Colonic mucosa (tissue), 4 donors: Measurements from ENCODE around the gene FNBP1. TPM values are rescaled to one million over a fixed set of nuclear protein-coding genes. Genes with fewer than 3 reads are reported as not detected.

Experiments used
- DNase-seq: peaks from one replicate; pipeline ENCODE4 v3.0.0-alpha.2; 2020
- H3K27ac ChIP-seq: fragments of 200-600 bp; one replicate; pipeline ENCODE4 v1.8.0; 2021
- H3K27me3 ChIP-seq: fragments of 200-600 bp; one replicate; pipeline ENCODE4 v1.8.0; 2021
- H3K36me3 ChIP-seq: fragments of 200-600 bp; one replicate; pipeline ENCODE4 v1.8.0; 2021
- H3K4me1 ChIP-seq: fragments of 200-600 bp; one replicate; pipeline ENCODE4 v1.8.0; 2021; ENCODE audit warnings: mild to moderate bottlenecking
- H3K4me3 ChIP-seq: fragments of 200-600 bp; one replicate; pipeline ENCODE4 v1.8.0; 2021
- H3K9ac ChIP-seq, 2 donors: one replicate each; pipeline ENCODE4 v1.7.0; 2013; ENCODE audit warnings: control low read depth in 2 of 2, low read depth in 2 of 2, low read length in 2 of 2
- H3K9me3 ChIP-seq: fragments of 200-600 bp; one replicate; pipeline ENCODE4 v1.8.0; 2021
- intact Hi-C: fragments of 100-400 bp; cut with DNase I; formaldehyde crosslinking; loops from one replicate; pipeline ENCODE4 v1.14.1; 2022
- total RNA-seq, 2 donors: library from RNA; stranded (reverse); fragmentation: NEBNext Ultra II Directional in 1 of 2; extraction: Animal tissue kit (Norgen Biotek cat#: 25700) in 1 of 2; gene quantifications; one replicate each; pipeline ENCODE4 v1.2.1, GENCODE V29; 2021
- TF ChIP-seq, protein P1 (sequence below): fragments of 200-600 bp; IDR thresholded peaks from one replicate; pipeline ENCODE4 v1.8.0; 2022; ENCODE audit warnings: antibody characterized with exemption, mild to moderate bottlenecking
- donor health status: healthy.
- donor health status: DM: no; HTN: no; CAD: no.
- donor health status: DM: no; HTN: no; CAD: no.

FNBP1 gene
- total RNA-seq, 2 donors from 2014 or later = 24.7 to 55.5 TPM

- Histone ChIP-seq H3K9ac (no peak overlapping the region), H3K27me3 (no peaks in the 10 kb centered on the region), H3K27ac (no peak overlapping the region), H3K4me1 (peaks cover 3% of the 10 kb centered on the region), H3K9me3 (no peaks in the 10 kb centered on the region), H3K36me3 (no peaks in the 10 kb centered on the region), H3K4me3 (no peak overlapping the region)
- intact Hi-C loops = loop anchor here (10.0 kb wide), 1 partner anchor 355 kb away; no protein-coding TSS in a partner anchor
- TF ChIP-seq, protein P1, sequence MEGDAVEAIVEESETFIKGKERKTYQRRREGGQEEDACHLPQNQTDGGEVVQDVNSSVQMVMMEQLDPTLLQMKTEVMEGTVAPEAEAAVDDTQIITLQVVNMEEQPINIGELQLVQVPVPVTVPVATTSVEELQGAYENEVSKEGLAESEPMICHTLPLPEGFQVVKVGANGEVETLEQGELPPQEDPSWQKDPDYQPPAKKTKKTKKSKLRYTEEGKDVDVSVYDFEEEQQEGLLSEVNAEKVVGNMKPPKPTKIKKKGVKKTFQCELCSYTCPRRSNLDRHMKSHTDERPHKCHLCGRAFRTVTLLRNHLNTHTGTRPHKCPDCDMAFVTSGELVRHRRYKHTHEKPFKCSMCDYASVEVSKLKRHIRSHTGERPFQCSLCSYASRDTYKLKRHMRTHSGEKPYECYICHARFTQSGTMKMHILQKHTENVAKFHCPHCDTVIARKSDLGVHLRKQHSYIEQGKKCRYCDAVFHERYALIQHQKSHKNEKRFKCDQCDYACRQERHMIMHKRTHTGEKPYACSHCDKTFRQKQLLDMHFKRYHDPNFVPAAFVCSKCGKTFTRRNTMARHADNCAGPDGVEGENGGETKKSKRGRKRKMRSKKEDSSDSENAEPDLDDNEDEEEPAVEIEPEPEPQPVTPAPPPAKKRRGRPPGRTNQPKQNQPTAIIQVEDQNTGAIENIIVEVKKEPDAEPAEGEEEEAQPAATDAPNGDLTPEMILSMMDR = no peak
- DNase-seq = no peak
Observed at GRCh38 chr9:129879991-129880653, 162.9 kb downstream of the FNBP1 start.

GRCh38 chr9:129879103-129879699, 163.8 kb downstream of the FNBP1 start:
- Histone ChIP-seq H3K27ac (no peak overlapping the region), H3K4me1 (no peaks in the 10 kb centered on the region), H3K36me3 (no peaks in the 10 kb centered on the region), H3K27me3 (no peaks in the 10 kb centered on the region), H3K9ac (no peak overlapping the region), H3K9me3 (no peaks in the 10 kb centered on the region), H3K4me3 (no peak overlapping the region)
- DNase-seq = no peak
- TF ChIP-seq, protein P1 = no peak
- intact Hi-C loops = no loop called here

- no peaks in the 10 kb centered on the region for H3K36me3 ChIP-seq
- no peak for DNase-seq
- intact Hi-C loops = no loop called here
Observed at GRCh38 chr9:129878291-129878690, 164.7 kb downstream of the FNBP1 start.

GRCh38 chr9:129876815-129877214, 166.2 kb downstream of the FNBP1 start:
- H3K4me3 ChIP-seq = no peak overlapping the region
- no peak for DNase-seq
- H3K9ac ChIP-seq = no peak overlapping the region
- intact Hi-C loops = no loop called here
- no peak overlapping the region for H3K27ac ChIP-seq
- H3K36me3 ChIP-seq = no peaks in the 10 kb centered on the region
- TF ChIP-seq, protein P1 = no peak
- no peaks in the 10 kb centered on the region for H3K9me3 ChIP-seq
- H3K27me3 ChIP-seq = no peaks in the 10 kb centered on the region
- H3K4me1 ChIP-seq = no peaks in the 10 kb centered on the region

More at GRCh38 chr9:129878291-129878690, 164.7 kb downstream of the FNBP1 start:
- Histone ChIP-seq H3K4me1 (no peaks in the 10 kb centered on the region), H3K9me3 (no peaks in the 10 kb centered on the region), H3K27ac (no peak overlapping the region), H3K27me3 (no peaks in the 10 kb centered on the region), H3K9ac (no peak overlapping the region), H3K4me3 (no peak overlapping the region)
- TF ChIP-seq, protein P1 = no peak

DNA sequence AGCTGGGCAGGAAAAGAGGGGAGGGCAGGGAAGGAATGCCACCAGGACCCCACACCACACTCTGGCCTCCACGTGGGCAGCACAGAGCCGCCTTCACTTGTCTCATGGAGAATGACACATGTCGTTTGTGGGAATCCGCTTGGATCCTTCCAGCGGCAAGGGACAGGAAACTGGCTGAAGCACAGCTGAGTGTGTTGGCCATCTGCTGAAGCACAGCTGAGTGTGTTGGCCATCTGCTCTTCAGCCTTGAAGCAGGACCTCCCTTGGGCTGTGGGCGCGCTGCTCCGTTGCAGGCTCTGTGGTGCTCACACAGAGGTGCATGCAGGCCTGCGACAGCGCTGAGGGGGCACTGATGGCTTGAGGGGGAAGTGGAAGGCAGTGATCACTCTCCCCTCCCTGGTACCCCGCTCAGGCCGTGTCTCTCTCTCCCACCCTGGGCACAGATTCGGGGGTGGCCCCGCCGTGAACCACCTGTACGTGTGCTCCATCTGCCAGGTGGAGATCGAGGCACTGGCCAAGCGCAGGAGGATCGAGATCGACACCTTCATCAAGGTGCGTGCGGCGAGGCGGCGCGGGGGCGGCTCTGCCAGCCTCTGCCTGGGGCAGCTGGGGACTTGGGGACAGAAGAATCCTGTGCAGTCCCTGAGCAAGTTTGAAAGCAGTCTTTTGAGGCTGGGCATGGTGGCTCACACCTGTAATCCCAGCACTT, 167.1 kb downstream of the FNBP1 start:
- Histone ChIP-seq H3K36me3 (no peaks in the 10 kb centered on the region), H3K27me3 (no peaks in the 10 kb centered on the region), H3K9me3 (no peaks in the 10 kb centered on the region), H3K4me3 (no peak overlapping the region), H3K27ac (no peak overlapping the region), H3K9ac (no peak overlapping the region), H3K4me1 (no peaks in the 10 kb centered on the region)
- DNase-seq = no peak
- TF ChIP-seq, protein P1 = no peak
- intact Hi-C loops = no loop called here
